GM12865 (cell line): ENCODE measurements around the gene MYOF.
A peak's percentile ranks its signal among the peaks of the same experiment; 100 is the strongest.

ENCODE experiments used
- DNase-seq: peaks from one replicate; pipeline ENCODE4 v3.0.0; 2010; ENCODE audit warnings: low read depth
- H3K4me3 ChIP-seq: 2 replicates; pipeline ENCODE4 v1.5.1; 2011; ENCODE audit warnings: mild to moderate bottlenecking, low read depth, low read length, control low read depth
- TF ChIP-seq, protein P1 (sequence below): IDR thresholded peaks from 2 replicates; pipeline ENCODE4 v1.5.1; 2011; ENCODE audit warnings: low read length, control low read depth, low read depth, inconsistent platforms; ENCODE audit not compliant: insufficient read depth; ENCODE audit errors: missing control alignments

MYOF gene

DNA sequence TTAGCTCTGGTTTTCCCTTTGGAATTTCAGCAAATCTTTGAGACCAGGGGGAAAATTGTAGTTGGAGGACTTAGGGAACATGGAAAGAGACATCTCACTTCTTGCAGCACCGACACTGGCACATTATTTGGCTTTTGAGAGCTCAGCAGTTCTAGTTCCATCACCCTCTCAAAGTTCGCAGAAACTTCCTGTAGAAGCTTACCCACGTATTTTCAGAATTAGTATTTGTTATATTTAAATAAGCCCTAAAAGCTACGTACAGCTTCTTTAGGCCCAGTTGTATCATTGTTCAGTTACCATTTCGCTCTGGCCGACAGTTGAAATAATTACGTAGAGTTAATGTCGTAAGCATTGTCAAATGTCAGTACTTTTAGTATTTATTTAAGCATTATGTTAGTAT is 27.7 kb upstream of the MYOF start:
- TF ChIP-seq, protein P1, sequence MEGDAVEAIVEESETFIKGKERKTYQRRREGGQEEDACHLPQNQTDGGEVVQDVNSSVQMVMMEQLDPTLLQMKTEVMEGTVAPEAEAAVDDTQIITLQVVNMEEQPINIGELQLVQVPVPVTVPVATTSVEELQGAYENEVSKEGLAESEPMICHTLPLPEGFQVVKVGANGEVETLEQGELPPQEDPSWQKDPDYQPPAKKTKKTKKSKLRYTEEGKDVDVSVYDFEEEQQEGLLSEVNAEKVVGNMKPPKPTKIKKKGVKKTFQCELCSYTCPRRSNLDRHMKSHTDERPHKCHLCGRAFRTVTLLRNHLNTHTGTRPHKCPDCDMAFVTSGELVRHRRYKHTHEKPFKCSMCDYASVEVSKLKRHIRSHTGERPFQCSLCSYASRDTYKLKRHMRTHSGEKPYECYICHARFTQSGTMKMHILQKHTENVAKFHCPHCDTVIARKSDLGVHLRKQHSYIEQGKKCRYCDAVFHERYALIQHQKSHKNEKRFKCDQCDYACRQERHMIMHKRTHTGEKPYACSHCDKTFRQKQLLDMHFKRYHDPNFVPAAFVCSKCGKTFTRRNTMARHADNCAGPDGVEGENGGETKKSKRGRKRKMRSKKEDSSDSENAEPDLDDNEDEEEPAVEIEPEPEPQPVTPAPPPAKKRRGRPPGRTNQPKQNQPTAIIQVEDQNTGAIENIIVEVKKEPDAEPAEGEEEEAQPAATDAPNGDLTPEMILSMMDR = no peak
- no peak overlapping the region for H3K4me3 ChIP-seq
- DNase-seq = no peak

DNA sequence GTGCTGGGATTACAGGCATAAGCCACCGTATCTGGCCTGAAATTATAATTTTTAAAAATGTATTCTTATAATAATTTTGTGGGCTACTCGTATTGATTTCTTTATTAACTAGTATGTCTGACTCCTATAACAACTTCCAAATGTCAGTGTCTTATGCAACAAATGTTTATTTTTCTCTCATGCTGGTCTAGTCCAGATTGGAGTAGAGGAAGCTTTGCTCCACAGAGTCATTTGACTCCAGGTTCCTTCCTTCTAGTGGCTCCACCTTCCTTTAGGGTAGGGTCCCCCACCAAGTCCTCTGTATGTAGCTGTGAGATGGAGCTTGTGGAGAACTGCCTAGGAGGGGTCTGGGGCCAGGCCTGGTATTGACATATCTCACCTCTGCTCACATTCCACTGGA is 22.9 kb upstream of the MYOF start:
- DNase-seq = no peak
- no peak overlapping the region for H3K4me3 ChIP-seq
- TF ChIP-seq, protein P1 = no peak

DNA sequence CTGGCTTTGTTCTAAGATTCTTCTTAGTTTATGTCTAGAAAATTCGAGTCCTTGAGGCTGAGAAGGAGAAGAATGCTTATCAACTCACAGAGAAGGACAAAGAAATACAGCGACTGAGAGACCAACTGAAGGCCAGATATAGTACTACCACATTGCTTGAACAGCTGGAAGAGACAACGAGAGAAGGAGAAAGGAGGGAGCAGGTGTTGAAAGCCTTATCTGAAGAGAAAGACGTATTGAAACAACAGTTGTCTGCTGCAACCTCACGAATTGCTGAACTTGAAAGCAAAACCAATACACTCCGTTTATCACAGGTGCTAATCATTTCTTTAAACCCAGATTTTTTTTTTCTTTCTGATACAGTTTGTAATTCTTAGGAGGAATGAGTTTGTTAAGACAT is 20.9 kb upstream of the MYOF start:
- peak; percentile 83 for DNase-seq
- TF ChIP-seq, protein P1 = no peak
- peak overlapping the region; percentile 44 for H3K4me3 ChIP-seq

DNA sequence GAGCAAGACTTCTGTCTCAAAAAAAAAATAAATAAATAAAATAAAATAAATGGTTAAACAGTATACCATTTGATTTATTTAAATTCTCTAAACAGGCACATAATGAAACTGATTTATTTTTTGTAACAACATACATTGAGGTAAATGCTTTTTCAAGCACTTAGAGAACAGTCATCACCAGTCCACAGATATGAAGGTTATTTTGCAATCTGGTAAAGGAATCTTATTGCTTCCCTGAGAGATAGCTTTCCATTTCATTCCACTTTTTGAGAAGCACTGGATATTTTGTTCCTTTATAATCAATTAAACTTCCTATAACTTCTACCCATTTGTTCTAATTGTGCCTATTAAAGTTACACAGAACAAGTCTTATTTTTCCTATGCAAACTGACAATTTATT is 19.5 kb upstream of the MYOF start:
- DNase-seq = no peak
- H3K4me3 ChIP-seq = no peak overlapping the region
- TF ChIP-seq, protein P1 = no peak

DNA sequence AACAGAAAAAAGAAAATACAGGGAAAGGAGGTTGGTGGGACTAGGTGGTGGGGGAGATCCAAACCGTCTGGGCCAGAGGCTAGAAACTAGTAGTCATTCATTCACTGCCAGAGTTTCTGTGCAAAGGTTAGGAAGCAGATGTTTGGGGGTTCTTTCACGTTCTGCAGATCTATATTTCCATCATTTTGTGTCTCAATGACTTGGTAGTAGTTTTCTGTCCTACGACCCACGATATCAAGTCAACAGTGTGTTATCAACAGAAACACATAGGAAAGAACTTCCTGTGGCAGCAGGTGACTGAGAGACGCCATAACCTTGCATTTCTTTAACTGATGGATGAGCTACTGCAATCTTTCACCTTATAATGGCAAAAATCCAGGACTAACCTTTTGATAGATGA is 16.0 kb upstream of the MYOF start:
- peak overlapping the region; percentile 76 for H3K4me3 ChIP-seq
- DNase-seq = peak; percentile 41
- TF ChIP-seq, protein P1 = no peak

DNA sequence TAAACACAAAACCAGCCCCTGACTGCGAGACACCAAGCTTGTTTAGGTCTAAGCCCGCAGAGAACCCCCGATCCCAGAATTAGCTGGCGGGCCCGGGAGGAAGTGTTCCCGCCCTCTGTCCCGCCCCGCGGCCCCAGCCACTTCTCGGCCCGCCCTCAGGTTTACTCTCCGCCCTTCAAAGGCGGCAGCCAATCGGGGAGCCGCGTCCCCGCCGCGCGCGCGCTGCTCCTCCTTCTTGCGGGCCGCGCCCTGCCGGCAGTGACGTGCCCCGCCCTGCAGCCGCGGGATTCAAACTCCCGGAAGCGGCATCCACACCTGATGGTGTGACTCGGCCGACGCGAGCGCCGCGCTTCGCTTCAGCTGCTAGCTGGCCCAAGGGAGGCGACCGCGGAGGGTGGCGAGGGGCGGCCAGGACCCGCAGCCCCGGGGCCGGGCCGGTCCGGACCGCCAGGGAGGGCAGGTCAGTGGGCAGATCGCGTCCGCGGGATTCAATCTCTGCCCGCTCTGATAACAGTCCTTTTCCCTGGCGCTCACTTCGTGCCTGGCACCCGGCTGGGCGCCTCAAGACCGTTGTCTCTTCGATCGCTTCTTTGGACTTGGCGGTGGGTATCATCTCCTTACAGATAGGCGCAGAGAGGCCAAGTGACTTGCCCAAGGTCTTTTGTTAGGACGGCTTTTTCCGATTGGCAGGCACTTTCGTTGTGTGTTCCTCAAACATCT is 14.3 kb upstream of the MYOF start, which contains the start of gene CEP55:
CEP55 (plus strand) TSS at position 291 of the 720 bp plus-strand sequence. CDS start 3,440 bp downstream, outside the sequence.
- DNase-seq = peak; percentile 97
- TF ChIP-seq, protein P1 = no peak
- peak within 1 kb of the TSS; percentile 81 for H3K4me3 ChIP-seq
